Skeletal muscle cell (primary cell): Measurements from ENCODE around the gene ZSWIM4.
"Not testable (repeated sequence)": the region's sequence is repeated elsewhere in the genome, so short reads cannot be mapped to it uniquely, and the experiment has no call there.

Source experiments
- DNase-seq: peaks from one replicate; pipeline ENCODE4 v3.0.0-alpha.2; 2010; ENCODE audit warnings: low read depth
- H3K4me3 ChIP-seq: 2 replicates; pipeline ENCODE4 v1.5.1; 2011; ENCODE audit warnings: low read depth, mild to moderate bottlenecking, control low read depth, low read length, moderate library complexity

Gene ZSWIM4

GRCh38 chr19:13794757-13795589 lies at the start of gene ZSWIM4:
ZSWIM4 (plus strand) TSS chr19:13795443; CDS start chr19:13795649, 206 bp downstream.
- peak; percentile 97 for DNase-seq
- peak within 1 kb of the TSS; percentile 77 for H3K4me3 ChIP-seq

DNA sequence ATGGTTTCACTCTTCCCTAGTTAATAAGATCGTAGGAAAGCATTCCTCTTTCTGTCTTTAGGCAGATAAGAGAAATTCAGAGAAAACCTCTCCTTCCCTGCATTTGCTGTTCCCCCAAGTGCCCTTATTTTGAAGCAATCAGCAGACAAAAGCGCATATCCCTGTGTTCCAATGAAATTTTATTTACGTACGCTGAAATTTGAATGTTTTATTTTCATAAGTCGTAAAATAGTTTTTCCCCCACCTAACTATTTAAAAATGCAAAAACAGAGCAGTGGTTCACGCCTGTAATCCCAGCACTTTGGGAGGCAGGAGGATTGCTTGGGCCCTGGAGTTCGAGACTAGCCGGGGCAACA lies 48.2 kb upstream of the ZSWIM4 start:
- no peak for DNase-seq
- peak overlapping the region; percentile 86 for H3K4me3 ChIP-seq

GRCh38 chr19:13748169-13748828 lies 46.9 kb upstream of the ZSWIM4 start:
- H3K4me3 ChIP-seq = peak overlapping the region; percentile 86
- DNase-seq = no peak

DNA sequence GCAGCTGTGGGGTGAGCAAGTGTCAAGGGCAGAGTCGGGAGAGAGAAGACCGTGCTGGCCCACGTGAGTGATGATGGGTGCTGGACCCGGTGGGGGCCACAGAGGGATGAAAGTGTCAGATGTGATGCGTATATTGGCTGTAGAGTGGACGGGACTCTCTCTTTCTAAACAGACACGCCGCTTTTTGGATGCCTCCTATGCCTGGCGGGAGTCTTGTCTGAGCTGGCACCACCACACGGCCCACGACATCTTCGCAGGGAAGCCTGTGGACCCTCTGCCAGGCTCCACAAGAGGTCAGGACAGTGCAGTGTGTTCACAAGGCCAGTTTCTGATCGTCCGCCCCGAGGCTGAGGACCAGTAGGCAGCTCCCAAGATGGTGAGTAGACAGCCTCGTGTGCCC lies 43.8 kb upstream of the ZSWIM4 start:
- DNase-seq = no peak
- no peak overlapping the region for H3K4me3 ChIP-seq

GRCh38 chr19:13753622-13754021 lies 41.6 kb upstream of the ZSWIM4 start:
- not testable (repeated sequence) for DNase-seq, H3K4me3 ChIP-seq

DNA sequence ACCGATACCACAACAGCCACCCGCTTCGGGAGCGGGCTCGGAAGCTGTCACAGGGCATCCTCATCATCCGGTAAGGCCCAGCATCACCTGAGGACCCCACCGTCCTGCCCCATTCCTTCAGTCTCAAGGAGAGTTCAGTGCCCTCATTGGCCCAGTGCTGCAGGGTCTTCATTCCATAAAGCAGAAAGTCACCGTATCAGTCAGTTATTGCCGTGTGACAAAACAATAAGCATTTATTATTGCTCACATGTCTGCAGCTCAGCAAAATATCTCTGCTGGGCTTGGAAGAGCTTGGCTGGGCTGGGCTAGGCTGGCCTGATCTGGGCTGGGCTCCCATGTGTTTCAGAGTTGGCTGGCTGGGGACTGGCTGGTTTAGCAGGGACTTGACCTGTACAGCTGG lies 39.0 kb upstream of the ZSWIM4 start:
- DNase-seq = no peak

DNA sequence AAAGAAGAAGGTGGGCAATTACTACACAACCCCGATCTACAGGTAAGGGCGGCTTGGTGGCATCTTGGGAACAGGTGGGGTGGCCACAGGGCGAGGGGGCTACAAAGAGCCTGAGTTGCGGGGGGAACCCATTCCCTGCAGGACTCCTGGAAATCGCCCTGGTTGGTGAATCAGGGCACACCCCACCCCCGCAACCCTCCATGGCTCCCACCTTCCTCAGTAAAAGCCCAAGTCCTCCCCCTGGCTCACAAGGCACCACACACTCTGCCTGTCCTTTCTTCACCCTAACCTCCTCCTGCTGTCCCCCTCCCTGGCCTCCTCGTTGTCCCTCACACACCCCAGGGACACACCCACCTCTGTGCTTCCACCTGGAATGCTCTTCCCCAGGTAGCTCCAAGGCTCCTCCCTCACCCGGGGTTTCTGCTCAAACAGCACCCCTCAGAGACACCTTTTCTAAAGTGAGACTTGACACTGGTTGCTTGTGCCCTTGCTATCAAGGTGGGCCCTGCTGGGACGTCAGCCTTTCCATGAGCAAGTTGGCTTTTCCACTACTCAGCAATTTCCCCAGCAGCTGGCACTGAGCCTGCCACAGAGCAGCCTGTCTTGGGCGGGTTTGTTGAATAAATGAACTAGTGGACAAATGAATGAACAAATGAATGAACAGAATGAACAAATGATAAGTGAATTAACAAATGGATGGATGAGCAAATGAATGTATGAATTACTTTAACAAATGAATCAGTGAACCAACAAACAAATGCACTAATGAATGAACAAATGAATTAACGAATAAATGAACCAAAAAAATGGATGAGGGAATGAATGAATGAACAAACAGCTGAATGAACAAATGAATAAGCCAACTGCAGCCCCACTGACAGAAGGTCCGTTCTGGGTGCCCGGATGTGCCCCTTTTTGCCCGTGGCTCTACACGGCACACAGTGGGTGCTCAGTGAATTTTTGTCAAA lies 37.2 kb upstream of the ZSWIM4 start:
- no peak overlapping the region for H3K4me3 ChIP-seq
- no peak for DNase-seq

More for the DNA sequence above, 39.0 kb upstream of the ZSWIM4 start:
- H3K4me3 ChIP-seq = no peak overlapping the region

- DNase-seq = no peak
- H3K4me3 ChIP-seq = no peak overlapping the region
Measured at GRCh38 chr19:13758795-13759194, 36.4 kb upstream of the ZSWIM4 start.

DNA sequence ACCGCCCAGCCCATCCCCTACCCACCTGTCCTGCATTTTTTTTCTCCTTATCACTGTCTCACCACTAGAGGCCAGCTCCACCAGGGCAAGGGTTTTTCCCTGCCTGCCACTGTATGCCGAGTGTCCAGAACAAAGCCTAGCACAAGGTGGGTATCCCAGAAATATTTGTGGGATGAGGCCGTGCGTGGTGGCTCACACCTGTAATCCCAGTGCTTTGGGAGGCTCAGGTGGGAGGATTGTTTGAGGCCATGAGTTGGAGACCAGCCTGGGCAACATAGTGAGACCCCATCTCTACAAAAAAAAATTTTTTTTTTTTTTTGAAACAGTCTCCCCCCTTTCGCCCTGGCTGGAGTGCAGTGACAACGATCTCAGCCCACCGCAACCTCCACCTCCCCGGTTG lies 33.8 kb upstream of the ZSWIM4 start:
- no peak overlapping the region for H3K4me3 ChIP-seq

GRCh38 chr19:13762635-13763235 lies 32.5 kb upstream of the ZSWIM4 start:
- no peak for DNase-seq
- H3K4me3 ChIP-seq = no peak overlapping the region

More for the DNA sequence above, 33.8 kb upstream of the ZSWIM4 start:
- DNase-seq = no peak

DNA sequence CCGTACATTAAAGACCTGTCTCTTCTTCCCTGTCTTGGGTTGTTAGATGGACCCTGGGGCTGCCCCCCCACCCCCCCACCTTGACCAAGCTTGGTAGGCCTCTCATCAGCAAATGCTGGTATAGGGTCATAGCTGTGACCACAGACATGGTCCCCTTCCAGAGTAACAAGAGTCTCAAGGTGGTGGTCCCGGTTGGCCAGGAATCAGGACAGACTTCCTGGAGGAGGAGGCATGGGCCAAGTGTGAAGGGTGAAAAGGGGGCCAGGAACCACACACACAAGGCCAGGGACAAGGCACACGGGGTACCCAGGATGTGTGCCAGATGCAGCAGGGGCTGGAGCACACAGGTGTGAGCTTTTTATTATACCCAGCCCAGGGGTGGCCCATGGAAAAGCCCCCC lies 32.0 kb upstream of the ZSWIM4 start:
- no peak for DNase-seq
- H3K4me3 ChIP-seq = no peak overlapping the region

DNA sequence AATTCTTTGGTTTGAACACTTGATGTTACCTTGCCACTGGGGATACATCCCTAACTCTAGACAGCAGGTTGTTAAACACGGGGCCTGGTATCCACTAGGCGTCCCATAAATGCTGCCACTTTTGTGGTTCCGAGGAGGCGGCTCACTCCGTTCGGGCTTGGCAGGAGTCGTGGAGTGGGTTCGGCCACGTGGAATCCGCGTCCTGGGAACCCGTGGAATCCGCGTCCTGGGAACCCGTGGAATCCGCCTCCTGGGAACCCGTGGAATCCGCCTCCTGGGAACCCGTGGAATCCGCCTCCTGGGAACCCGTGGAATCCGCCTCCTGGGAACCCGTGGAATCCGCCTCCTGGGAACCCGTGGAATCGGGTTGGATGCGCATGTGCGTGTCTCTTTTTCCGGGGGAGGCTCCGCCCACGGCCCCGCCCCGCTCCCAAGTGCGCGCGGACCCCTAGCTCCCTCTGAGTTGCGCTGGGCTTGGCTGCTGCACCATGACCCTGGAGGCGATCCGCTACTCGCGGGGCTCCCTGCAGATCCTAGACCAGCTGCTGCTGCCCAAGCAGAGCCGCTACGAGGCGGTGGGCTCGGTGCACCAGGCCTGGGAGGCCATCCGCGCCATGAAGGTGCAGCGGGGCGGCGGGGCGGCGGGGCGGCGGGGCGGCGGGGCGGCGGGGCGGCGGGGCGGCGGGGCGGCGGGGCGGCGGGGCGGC lies 31.0 kb upstream of the ZSWIM4 start, which contains the start of gene MRI1:
Gene MRI1, plus strand, starts transcription at position 422 of the 707 bp plus-strand sequence. Its CDS starts 67 bp downstream, at position 489.
- DNase-seq = no peak
- H3K4me3 ChIP-seq = peak within 1 kb of the TSS; percentile 60

- peak overlapping the region; percentile 60 for H3K4me3 ChIP-seq
- DNase-seq = no peak
Measured at GRCh38 chr19:13764821-13765394, 30.3 kb upstream of the ZSWIM4 start.

GRCh38 chr19:13765395-13766094 lies 29.7 kb upstream of the ZSWIM4 start:
- peak overlapping the region; percentile 60 for H3K4me3 ChIP-seq
- DNase-seq = no peak

- no peak overlapping the region for H3K4me3 ChIP-seq
- no peak for DNase-seq
Measured at GRCh38 chr19:13766095-13766481, 29.2 kb upstream of the ZSWIM4 start.

- DNase-seq = no peak
- no peak overlapping the region for H3K4me3 ChIP-seq
Measured at GRCh38 chr19:13768510-13768909, 26.7 kb upstream of the ZSWIM4 start.

DNA sequence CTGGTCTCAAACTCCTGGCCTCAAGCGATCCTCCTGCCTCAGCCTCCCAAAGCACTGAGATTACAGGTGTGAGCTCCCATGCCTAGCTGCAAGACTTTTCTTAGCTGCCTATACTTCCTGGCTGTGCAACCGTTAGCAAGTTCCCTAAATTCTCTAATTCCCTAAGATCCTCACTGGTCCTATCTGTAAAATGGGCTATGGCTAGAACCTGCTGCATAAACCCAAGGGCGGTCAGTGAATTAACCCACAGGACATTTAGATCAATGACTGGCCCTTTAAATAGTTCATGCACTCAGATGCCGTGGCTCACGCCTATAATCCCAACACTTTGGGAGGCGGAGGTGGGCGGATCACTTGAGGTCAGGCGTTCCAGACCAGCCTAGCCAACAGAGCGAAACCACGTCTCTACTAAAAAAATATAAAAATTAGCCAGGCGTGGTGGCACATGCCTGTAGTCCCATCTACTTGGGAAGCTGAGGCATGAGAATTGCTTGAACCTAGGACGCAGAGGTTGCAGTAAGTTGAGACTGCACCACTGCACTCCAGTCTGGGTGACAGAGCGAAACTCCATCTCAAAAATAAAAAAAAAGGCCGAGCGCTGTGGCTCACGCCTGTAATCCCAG lies 25.1 kb upstream of the ZSWIM4 start:
- no peak for DNase-seq
- H3K4me3 ChIP-seq = no peak overlapping the region
